A549 (cell line): Measurements from ENCODE around the gene HMX3. TPM values are rescaled to one million over a fixed set of nuclear protein-coding genes. Genes with fewer than 3 reads are reported as not detected.

Experiments
- ATAC-seq, 2 experiments: fragments of 200-7000 bp in 1 of 2; fragments of >200 bp in 1 of 2; cut with Nextera tagmentation in 1 of 2; cut with Tn5 transposase in 1 of 2; 3 replicates each; pipeline versions ENCODE4 v1.8.0 to v1.9.1; 2018 to 2020; ENCODE audit warnings: mild to moderate bottlenecking in 1 of 2, moderate library complexity in 1 of 2
- CTCF ChIA-PET: fragments of 300-600 bp; sonication (Branson Sonifier 250); formaldehyde crosslinking; extraction: SDS; loops from one replicate; lab custom pipeline; 2021; ENCODE audit warnings: antibody characterized with exemption, inconsistent platforms; lab: Yijun Ruan, JAX
- POLR2A ChIA-PET: fragments of 350-600 bp; formaldehyde crosslinking; extraction: SDS; loops from one replicate; lab custom pipeline; 2021; ENCODE audit warnings: antibody characterized with exemption, inconsistent platforms; lab: Yijun Ruan, JAX
- DNase-seq, 2 experiments: peaks; one replicate each; pipeline versions ENCODE4 v3.0.0 to v3.0.0-alpha.2; 2011 to 2016; ENCODE audit warnings: low read depth in 1 of 2, low spot score in 1 of 2
- FAIRE-seq: peaks from 2 replicates; lab custom pipeline; 2011; peaks lifted over from hg19 to GRCh38; lab: Jason Lieb, UNC
- H3K27ac ChIP-seq, 2 experiments: fragments of >200 bp; sonication (Bioruptor Twin); formaldehyde crosslinking; 3 replicates each; pipeline ENCODE4 v1.5.1; 2016 to 2017
- H3K4me1 ChIP-seq: fragments of >200 bp; sonication (Bioruptor Twin); formaldehyde crosslinking; 3 replicates; pipeline ENCODE4 v1.6.1; 2016
- H3K4me2 ChIP-seq: fragments of >200 bp; sonication (Bioruptor Twin); formaldehyde crosslinking; 3 replicates; pipeline ENCODE4 v1.6.1; 2016
- H3K4me3 ChIP-seq: fragments of >200 bp; sonication (Bioruptor Twin); formaldehyde crosslinking; 3 replicates; pipeline ENCODE4 v1.5.1; 2016
- H3K9me3 ChIP-seq: fragments of >200 bp; sonication (Bioruptor Twin); formaldehyde crosslinking; 3 replicates; pipeline ENCODE4 v1.6.1; 2016
- BCL3 ChIP-seq: fragments of >200 bp; sonication (Bioruptor Twin); formaldehyde crosslinking; IDR thresholded peaks from 3 replicates; pipeline ENCODE4 v1.6.1; 2016
- BHLHE40 ChIP-seq: IDR thresholded peaks from 2 replicates; pipeline ENCODE4 v1.6.1; 2012; ENCODE audit warnings: low read depth, low read length, inconsistent platforms
- EP300 ChIP-seq, 2 experiments: fragments of >200 bp; sonication (Bioruptor Twin); formaldehyde crosslinking; IDR thresholded peaks; 2 replicates in 1 of 2; 3 replicates in 1 of 2; pipeline ENCODE4 v1.6.1; 2016 to 2017
- FOSL2 ChIP-seq, 2 experiments: fragments of 450-650 bp in 1 of 2; fragments of >200 bp in 1 of 2; sonication (Bioruptor Twin) in 1 of 2; formaldehyde crosslinking; IDR thresholded peaks; 2 replicates each; pipeline versions ENCODE4 v1.5.0 to v1.6.1; 2016 to 2020; ENCODE audit warnings: mild to moderate bottlenecking in 1 of 2, moderate library complexity in 1 of 2
- GATA3 ChIP-seq: IDR thresholded peaks from 2 replicates; pipeline ENCODE4 v1.6.1; 2012; ENCODE audit warnings: borderline replicate concordance
- HDAC2 ChIP-seq: fragments of 200-600 bp; sonication (generic); IDR thresholded peaks from 2 replicates; pipeline ENCODE4 v1.6.1; 2016
- HOXA7 ChIP-seq: fragments of 250-450 bp; sonication (Bioruptor Pico); IDR thresholded peaks from 2 replicates; pipeline ENCODE4 v1.5.0; 2020; ENCODE audit warnings: mild to moderate bottlenecking, moderate library complexity
- HOXB13 ChIP-seq: fragments of 250-450 bp; sonication (Bioruptor Pico); IDR thresholded peaks from 2 replicates; pipeline ENCODE4 v1.5.0; 2020; ENCODE audit warnings: low read depth, mild to moderate bottlenecking, moderate library complexity
- JUNB ChIP-seq: fragments of >200 bp; sonication (Bioruptor Twin); formaldehyde crosslinking; IDR thresholded peaks from 2 replicates; pipeline ENCODE4 v1.6.1; 2016
- KDM1A ChIP-seq: fragments of 200-600 bp; sonication (generic); IDR thresholded peaks from 2 replicates; pipeline ENCODE4 v1.6.1; 2016; ENCODE audit warnings: low read depth, mild to moderate bottlenecking
- KDM5A ChIP-seq: fragments of 200-600 bp; sonication (generic); IDR thresholded peaks from 2 replicates; pipeline ENCODE4 v1.6.1; 2016; ENCODE audit warnings: antibody characterized with exemption, mild to moderate bottlenecking
- MAX ChIP-seq: IDR thresholded peaks from 2 replicates; pipeline ENCODE4 v1.6.1; 2012
- MYC ChIP-seq: IDR thresholded peaks from 2 replicates; pipeline ENCODE4 v1.6.1; 2012; ENCODE audit warnings: mild to moderate bottlenecking, inconsistent platforms, low read length, improper control_type of control experiment, borderline replicate concordance
- NPAS2 ChIP-seq: fragments of 250-450 bp; sonication (Bioruptor Pico); IDR thresholded peaks from 2 replicates; pipeline ENCODE4 v1.8.0; 2022; ENCODE audit warnings: mild to moderate bottlenecking, moderate library complexity, borderline replicate concordance
- PBX3 ChIP-seq: IDR thresholded peaks from 2 replicates; pipeline ENCODE4 v1.6.1; 2012
- PHF8 ChIP-seq: fragments of 200-600 bp; sonication (generic); IDR thresholded peaks from 2 replicates; pipeline ENCODE4 v1.6.1; 2016; ENCODE audit warnings: low read depth, mild to moderate bottlenecking, antibody characterized with exemption, moderate library complexity, borderline replicate concordance
- POLR2A ChIP-seq: IDR thresholded peaks from 2 replicates; pipeline ENCODE4 v1.6.1; 2012; ENCODE audit warnings: mild to moderate bottlenecking, low read length
- RAD21 ChIP-seq, 2 experiments: fragments of >200 bp in 1 of 2; sonication (Bioruptor Twin) in 1 of 2; formaldehyde crosslinking in 1 of 2; IDR thresholded peaks in 1 of 2; conservative IDR thresholded peaks in 1 of 2; 2 replicates in 1 of 2; 3 replicates in 1 of 2; pipeline ENCODE4 v1.6.1; 2012 to 2018; ENCODE audit warnings: inconsistent platforms in 1 of 2
- RNF2 ChIP-seq: fragments of 200-600 bp; sonication (generic); IDR thresholded peaks from 2 replicates; pipeline ENCODE4 v1.6.1; 2016; ENCODE audit warnings: low read depth, mild to moderate bottlenecking, antibody characterized with exemption, moderate library complexity, borderline replicate concordance
- ZFP36 ChIP-seq: fragments of 450-650 bp; IDR thresholded peaks from 2 replicates; pipeline ENCODE4 v1.6.1; 2014; ENCODE audit warnings: borderline replicate concordance; ENCODE audit not compliant: partially characterized antibody
- WGBS: methylation state at CpG from one replicate; pipeline ENCODE4 v1.1.6; 2017; ENCODE audit errors: missing lambda C conversion rate; 5-methylcytosine and 5-hydroxymethylcytosine counted together
- polyA plus RNA-seq, 4 experiments: library from polyadenylated mRNA; depleted of rRNA in 3 of 4; stranded (reverse); fragments of >200 nt; fragmentation: RNase III in 1 of 4; extraction: RNeasy Plus Mini Kit Qiagen cat#74134 plus additional on column Dnase treatment in 1 of 4; gene quantifications; 2 replicates in 3 of 4; 3 replicates in 1 of 4; pipeline ENCODE4 v1.2.3, GENCODE V29; 2011 to 2017
- TF ChIP-seq, protein P1 (sequence below): fragments of >200 bp; sonication (Bioruptor Twin); formaldehyde crosslinking; IDR thresholded peaks from 3 replicates; pipeline ENCODE4 v1.5.1; 2016
- TF ChIP-seq, protein P2 (sequence below): fragments of 250-450 bp; sonication (Bioruptor Pico); IDR thresholded peaks from 2 replicates; pipeline ENCODE4 v1.5.0; 2020; ENCODE audit warnings: low read depth, mild to moderate bottlenecking, moderate library complexity
- TF ChIP-seq, protein P3 (sequence below): fragments of 150-350 bp; IDR thresholded peaks from 2 replicates; pipeline ENCODE4 v1.6.1; 2014; ENCODE audit warnings: low read depth, mild to moderate bottlenecking, low read length

Gene HMX3
- polyA plus RNA-seq, 2 of the 4 experiments (the other 2 are of a cell fraction), result not detected

GRCh38 chr10:123149162-123149567, 13.4 kb downstream of the HMX3 start:
- ChIA-PET POLR2A (no interaction called here), CTCF (interaction anchor here (1.3 to 9.4 kb wide), 2 partner anchors 16 to 232 kb away, joined by 6 to 64 read pairs; no protein-coding TSS in a partner anchor)
- TF ChIP-seq, protein P1, sequence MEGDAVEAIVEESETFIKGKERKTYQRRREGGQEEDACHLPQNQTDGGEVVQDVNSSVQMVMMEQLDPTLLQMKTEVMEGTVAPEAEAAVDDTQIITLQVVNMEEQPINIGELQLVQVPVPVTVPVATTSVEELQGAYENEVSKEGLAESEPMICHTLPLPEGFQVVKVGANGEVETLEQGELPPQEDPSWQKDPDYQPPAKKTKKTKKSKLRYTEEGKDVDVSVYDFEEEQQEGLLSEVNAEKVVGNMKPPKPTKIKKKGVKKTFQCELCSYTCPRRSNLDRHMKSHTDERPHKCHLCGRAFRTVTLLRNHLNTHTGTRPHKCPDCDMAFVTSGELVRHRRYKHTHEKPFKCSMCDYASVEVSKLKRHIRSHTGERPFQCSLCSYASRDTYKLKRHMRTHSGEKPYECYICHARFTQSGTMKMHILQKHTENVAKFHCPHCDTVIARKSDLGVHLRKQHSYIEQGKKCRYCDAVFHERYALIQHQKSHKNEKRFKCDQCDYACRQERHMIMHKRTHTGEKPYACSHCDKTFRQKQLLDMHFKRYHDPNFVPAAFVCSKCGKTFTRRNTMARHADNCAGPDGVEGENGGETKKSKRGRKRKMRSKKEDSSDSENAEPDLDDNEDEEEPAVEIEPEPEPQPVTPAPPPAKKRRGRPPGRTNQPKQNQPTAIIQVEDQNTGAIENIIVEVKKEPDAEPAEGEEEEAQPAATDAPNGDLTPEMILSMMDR, result no peak
- TF ChIP-seq PHF8, result no peak
- TF ChIP-seq EP300 (IDR thresholded peaks at IDR 0.05), result no peak
- TF ChIP-seq MAX, result no peak
- no peak for TF ChIP-seq HOXA7 (CRISPR knock-in tag)
- DNase-seq (no peak), FAIRE-seq (no peak), ATAC-seq (no peak)
- Histone ChIP-seq H3K4me3 (no peak overlapping the region), H3K4me1 (peaks cover 4% of the 10 kb centered on the region; the same call in 2 of the 3 replicates), H3K27ac (no peak overlapping the region), H3K4me2 (no peak overlapping the region), H3K9me3 (no peaks in the 10 kb centered on the region)
- 88% methylated on average over 12 of the region's 12 CpGs for WGBS

DNA sequence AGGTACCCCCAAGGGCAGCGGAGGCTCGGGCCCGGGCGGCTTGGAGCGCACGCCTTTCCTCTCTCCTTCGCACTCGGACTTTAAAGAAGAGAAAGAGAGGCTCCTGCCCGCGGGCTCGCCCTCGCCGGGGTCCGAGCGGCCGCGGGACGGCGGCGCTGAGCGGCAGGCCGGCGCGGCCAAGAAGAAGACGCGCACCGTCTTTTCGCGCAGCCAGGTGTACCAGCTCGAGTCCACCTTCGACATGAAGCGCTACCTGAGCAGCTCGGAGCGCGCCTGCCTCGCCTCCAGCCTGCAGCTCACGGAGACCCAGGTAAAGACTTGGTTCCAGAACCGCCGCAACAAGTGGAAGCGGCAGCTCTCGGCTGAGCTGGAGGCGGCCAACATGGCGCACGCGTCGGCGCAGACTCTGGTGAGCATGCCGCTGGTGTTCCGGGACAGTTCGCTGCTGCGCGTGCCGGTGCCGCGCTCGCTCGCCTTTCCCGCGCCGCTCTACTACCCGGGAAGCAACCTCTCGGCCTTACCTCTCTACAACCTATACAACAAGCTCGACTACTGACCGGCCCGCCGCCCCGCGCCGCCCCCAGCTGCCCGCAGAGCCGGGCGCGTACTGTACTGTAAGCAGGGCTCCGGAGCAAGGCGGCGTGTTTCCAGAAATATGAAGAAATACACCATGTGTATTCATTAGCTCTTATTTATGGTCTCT, 13.9 kb downstream of the HMX3 start:
- Histone ChIP-seq H3K4me3 (no peak overlapping the region), H3K9me3 (no peaks in the 10 kb centered on the region), H3K4me1 (peaks cover 4% of the 10 kb centered on the region; the same call in 2 of the 3 replicates), H3K27ac (no peak overlapping the region), H3K4me2 (no peak overlapping the region)
- TF ChIP-seq HDAC2, result no peak
- TF ChIP-seq JUNB, result no peak
- no peak for TF ChIP-seq KDM5A
- TF ChIP-seq NPAS2, result no peak
- no peak for TF ChIP-seq BHLHE40
- TF ChIP-seq PBX3, result no peak
- TF ChIP-seq ZFP36, result no peak
- no peak for TF ChIP-seq GATA3
- no peak for TF ChIP-seq FOSL2 (IDR thresholded peaks at IDR 0.05)
- TF ChIP-seq FOSL2 (CRISPR knock-in tag; IDR thresholded peaks at IDR 0.05), result no peak
- no peak for TF ChIP-seq BCL3
- TF ChIP-seq MYC, result no peak
- ATAC-seq, result no peak
- 94% methylated on average over 76 of the region's 76 CpGs for WGBS
- no peak for DNase-seq
- CTCF ChIA-PET, result interaction anchor here (1.3 to 9.4 kb wide), 5 partner anchors 8 to 231 kb away, joined by 3 to 64 read pairs (median 6); no protein-coding TSS in a partner anchor
- FAIRE-seq, result no peak
- POLR2A ChIA-PET, result no interaction called here

DNA sequence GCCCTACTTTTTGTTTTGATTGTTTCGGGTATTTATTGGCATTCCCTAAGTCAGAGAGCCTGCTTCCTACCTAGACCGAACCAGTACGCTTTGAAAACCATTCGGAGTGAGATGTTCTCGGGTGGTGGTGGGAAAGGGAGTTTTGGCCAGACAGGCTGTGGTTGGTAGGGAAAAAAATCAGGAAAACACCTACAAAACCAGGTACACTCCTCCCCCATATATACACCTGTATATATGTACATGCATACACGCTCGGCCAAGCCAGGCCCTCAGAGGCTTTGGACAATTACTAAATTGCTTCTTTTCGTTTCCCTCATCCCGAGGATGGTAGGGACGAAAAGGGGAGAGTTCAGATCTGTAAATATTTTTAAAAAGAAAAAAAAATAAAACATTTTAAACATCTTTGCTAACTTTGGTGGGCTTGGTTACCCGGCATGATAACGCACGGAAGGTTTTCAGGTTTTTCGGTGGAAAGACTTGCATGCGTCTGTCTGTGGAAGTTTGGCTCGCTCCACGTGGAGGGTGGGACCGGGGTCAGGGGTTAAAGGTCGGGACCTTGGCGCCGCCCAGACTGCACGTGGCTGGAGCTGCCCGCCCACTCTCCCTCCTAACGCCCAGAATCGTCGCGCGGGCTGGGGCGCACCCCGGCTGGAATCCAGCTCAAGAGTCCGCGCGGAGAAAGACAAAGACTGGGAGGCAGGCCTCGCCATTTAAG, 14.7 kb downstream of the HMX3 start:
- H3K4me2 ChIP-seq, result no peak overlapping the region
- H3K9me3 ChIP-seq, result no peaks in the 10 kb centered on the region
- ChIA-PET CTCF (interaction anchor here (1.4 to 9.4 kb wide), 5 partner anchors 9 to 230 kb away, joined by 3 to 64 read pairs (median 5); no protein-coding TSS in a partner anchor), POLR2A (no interaction called here)
- DNase-seq (no peak), ATAC-seq (no peak), FAIRE-seq (no peak)
- no peak overlapping the region for H3K4me3 ChIP-seq
- H3K27ac ChIP-seq, result no peak overlapping the region
- peaks cover 5% of the 10 kb centered on the region; the same call in 2 of the 3 replicates for H3K4me1 ChIP-seq
- WGBS, result 82% methylated on average over 34 of the region's 34 CpGs
- TF ChIP-seq RAD21 (conservative IDR thresholded peaks at IDR 0.05 in 1 of 2, IDR thresholded peaks at IDR 0.05 in 1 of 2), result no peak
- TF ChIP-seq, protein P2, sequence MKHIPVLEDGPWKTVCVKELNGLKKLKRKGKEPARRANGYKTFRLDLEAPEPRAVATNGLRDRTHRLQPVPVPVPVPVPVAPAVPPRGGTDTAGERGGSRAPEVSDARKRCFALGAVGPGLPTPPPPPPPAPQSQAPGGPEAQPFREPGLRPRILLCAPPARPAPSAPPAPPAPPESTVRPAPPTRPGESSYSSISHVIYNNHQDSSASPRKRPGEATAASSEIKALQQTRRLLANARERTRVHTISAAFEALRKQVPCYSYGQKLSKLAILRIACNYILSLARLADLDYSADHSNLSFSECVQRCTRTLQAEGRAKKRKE, result no peak
- no peak for TF ChIP-seq RNF2
- no peak for TF ChIP-seq KDM1A
- TF ChIP-seq HOXB13 (CRISPR knock-in tag), result no peak
- TF ChIP-seq, protein P3, sequence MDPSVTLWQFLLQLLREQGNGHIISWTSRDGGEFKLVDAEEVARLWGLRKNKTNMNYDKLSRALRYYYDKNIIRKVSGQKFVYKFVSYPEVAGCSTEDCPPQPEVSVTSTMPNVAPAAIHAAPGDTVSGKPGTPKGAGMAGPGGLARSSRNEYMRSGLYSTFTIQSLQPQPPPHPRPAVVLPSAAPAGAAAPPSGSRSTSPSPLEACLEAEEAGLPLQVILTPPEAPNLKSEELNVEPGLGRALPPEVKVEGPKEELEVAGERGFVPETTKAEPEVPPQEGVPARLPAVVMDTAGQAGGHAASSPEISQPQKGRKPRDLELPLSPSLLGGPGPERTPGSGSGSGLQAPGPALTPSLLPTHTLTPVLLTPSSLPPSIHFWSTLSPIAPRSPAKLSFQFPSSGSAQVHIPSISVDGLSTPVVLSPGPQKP, result no peak
- TF ChIP-seq POLR2A, result no peak
- no peak for TF ChIP-seq NPAS2
- no peak for TF ChIP-seq BHLHE40
